NCI-H524 treated with DMSO at 0.1 percent for 48 hours (cell line): ENCODE results near the gene BLVRA.
"Not testable (repeated sequence)": the region's sequence is repeated elsewhere in the genome, so short reads cannot be mapped to it uniquely, and the experiment has no call there.

Source experiments
- DNase-seq: peaks from one replicate; lab custom pipeline; 2025; lab: John Stamatoyannopoulos, UW

BLVRA gene

GRCh38 chr7:43769791-43770465 is 11.4 kb downstream of the BLVRA start:
- DNase-seq: no peak

DNA sequence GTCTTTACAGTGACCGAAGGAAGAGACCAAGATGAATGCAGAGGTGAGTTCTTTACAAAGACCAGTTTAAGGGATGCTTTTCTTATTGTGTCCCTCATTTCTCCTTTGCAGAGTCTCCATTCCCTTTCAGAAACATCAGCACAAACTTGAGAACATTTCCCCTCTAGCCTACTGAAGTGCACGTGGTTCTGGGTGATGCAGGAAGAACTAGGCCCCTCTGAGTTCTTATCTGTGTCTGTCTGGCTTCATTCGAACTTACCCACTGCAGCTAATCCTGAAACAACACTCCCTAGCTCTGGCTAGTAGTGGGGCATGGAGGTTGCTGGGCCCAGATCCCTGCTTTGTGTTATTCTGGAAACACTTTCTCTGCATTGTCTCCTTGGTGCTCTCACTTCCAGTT is 12.6 kb downstream of the BLVRA start:
- DNase-seq: no peak

GRCh38 chr7:43771573-43771972 is 13.1 kb downstream of the BLVRA start:
- DNase-seq: no peak

- DNase-seq: not testable (repeated sequence)
Observed at GRCh38 chr7:43773268-43773667, 14.8 kb downstream of the BLVRA start.

GRCh38 chr7:43775255-43775654 is 16.8 kb downstream of the BLVRA start:
- DNase-seq: not testable (repeated sequence)

DNA sequence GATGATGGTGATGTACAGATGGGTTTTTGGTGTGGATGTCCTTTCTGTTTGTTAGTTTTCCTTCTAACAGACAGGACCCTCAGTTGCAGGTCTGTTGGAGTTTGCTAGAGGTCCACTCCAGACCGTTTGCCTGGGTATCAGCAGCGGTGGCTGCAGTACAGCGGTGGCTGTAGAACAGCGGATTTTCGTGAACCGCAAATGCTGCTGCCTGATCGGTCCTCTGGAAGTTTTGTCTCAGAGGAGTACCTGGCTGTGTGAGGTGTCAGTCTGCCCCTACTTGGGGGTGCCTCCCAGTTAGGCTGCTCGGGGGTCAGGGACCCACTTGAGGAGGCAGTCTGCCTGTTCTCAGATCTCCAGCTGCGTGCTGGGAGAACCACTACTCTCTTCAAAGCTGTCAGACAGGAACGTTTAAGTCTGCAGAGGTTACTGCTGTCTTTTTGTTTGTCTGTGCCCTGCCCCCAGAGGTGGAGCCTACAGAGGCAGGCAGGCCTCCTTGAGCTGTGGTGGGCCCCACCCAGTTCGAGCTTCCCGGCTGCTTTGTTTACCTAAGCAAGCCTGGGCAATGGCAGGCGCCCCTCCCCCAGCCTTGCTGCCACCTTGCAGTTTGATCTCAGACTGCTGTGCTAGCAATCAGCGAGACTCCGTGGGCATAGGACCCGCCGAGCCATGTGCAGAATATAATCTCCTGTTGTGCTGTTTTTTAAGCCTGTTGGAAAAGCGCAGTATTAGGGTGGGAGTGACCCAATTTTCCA is 20.0 kb downstream of the BLVRA start:
- DNase-seq: not testable (repeated sequence)

- DNase-seq: no peak
Observed at GRCh38 chr7:43779045-43779812, 20.7 kb downstream of the BLVRA start.

GRCh38 chr7:43781726-43782607 is 23.5 kb downstream of the BLVRA start:
- no peak for DNase-seq

GRCh38 chr7:43782768-43783555 is 24.5 kb downstream of the BLVRA start:
- no peak for DNase-seq

DNA sequence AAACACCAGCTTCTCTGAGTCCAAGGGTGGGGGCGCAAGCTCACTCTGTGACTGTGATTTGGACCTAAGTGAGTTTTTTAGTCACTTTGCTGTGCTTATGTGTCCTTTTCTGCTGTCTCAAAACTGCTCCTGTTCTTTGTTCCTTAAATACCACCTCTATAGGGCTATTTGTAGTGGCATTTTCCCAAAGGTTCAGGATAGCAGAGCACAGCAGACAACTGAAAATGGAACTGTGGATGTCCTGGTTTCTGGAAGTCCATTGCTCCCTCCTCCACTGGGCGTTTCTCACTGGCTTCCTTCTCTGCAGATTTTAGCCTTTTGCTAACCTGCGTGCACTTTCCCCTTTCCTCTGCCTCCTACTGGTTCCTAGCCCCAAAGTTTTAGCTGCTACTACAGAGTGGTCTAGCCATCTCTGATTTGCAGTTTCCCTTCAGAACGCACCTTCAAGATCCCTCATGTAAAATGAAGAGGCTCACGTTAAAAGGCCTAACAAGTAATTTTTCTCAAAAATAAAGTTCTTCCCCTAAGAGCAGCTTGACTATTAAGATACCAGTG is 25.6 kb downstream of the BLVRA start:
- DNase-seq: no peak

DNA sequence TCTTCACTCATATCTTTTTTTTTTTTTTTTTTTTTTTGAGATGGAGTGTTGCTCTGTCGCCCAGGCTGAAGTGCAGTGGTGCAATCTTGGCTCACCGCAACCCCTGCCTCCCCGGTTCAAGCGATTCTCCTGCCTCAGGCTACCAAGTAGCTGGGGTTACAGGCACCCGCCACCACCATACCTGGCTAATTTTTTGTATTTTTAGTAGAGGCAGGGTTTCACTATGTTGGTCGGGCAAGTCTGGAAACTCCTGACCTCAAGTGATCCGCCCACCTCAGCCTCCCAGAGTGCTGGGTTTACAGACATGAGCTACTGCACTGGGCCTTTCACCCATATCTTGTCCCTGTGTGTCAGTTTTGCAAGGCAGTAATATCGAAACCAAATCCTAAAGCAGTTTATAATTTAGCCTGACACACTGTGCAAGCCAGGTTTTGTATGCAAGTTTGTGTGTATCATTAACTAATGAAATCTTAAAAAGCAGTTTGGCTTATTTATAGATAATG is 26.2 kb downstream of the BLVRA start:
- not testable (repeated sequence) for DNase-seq

DNA sequence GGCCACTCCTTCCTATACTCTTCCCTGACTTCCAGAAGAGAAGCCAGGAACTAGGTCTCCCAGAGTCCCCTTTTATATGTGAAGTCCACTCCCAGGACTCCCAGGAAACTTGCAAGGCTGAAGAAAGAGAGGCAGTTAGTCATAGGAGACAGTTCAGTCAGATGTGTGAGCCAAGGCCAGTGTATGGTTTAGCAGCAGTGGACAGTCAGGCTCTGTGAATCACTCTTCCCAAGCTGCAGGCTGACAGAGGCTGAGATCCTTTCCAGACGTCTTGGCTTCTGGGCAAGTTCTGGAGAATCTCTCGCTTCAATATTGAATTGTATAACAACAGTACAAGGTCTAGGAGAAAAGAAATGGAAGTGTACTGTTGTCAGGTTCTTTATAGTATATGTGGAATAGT is 26.9 kb downstream of the BLVRA start:
- DNase-seq: no peak

GRCh38 chr7:43787771-43788170 is 29.3 kb downstream of the BLVRA start:
- DNase-seq: no peak

- DNase-seq: no peak
Observed at GRCh38 chr7:43790006-43790405, 31.5 kb downstream of the BLVRA start.

DNA sequence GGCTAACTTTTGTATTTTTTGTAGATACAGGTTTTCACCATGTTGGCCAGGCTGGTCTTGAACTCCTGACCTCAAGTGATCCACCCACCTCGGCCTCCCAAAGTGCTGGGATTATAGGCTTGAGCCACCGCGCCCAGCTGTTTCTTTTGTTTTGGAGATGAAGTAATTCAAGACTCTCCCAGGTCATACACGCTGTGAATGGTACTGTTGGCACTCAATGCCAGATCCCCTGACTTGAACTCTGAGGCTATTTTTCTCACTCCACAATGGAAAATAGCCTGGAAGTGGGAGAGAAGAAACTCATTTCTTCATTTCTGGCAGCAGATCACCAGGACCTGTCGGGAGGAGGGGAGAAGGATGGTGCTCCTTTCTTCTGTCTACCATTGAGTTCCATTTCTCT is 32.4 kb downstream of the BLVRA start:
- no peak for DNase-seq

- no peak for DNase-seq
Observed at GRCh38 chr7:43791665-43792064, 33.2 kb downstream of the BLVRA start.

GRCh38 chr7:43792471-43793150 is 34.1 kb downstream of the BLVRA start:
- no peak for DNase-seq

GRCh38 chr7:43799605-43800004 is 41.1 kb downstream of the BLVRA start:
- no peak for DNase-seq

- no peak for DNase-seq
Observed at GRCh38 chr7:43803865-43804264, 45.4 kb downstream of the BLVRA start.

- DNase-seq: no peak
Observed at GRCh38 chr7:43808410-43808809, 49.9 kb downstream of the BLVRA start.
